Activated CD8-positive, alpha-beta T cell treated with anti-CD3 and anti-CD28 coated beads for 36 hours (primary cell): Measurements from ENCODE around the gene IMP4. TPM values are rescaled to one million over a fixed set of nuclear protein-coding genes. Genes with fewer than 3 reads are reported as not detected.

ENCODE experiments used
- ATAC-seq: fragments of 200-7000 bp; cut with Tn5 transposase; one replicate; pipeline ENCODE4 v1.10.0; 2021; ENCODE audit warnings: mild to moderate bottlenecking, moderate library complexity
- CTCF ChIA-PET: fragments of 350-600 bp; sonication (Branson Sonifier 250); formaldehyde crosslinking; loops from one replicate; lab custom pipeline; 2021; ENCODE audit warnings: antibody characterized with exemption; lab: Charles Lee
- POLR2A ChIA-PET: fragments of 350-600 bp; sonication (Branson Sonifier 250); formaldehyde crosslinking; loops from one replicate; lab custom pipeline; 2021; ENCODE audit warnings: antibody characterized with exemption; lab: Charles Lee
- DNase-seq: peaks from one replicate; pipeline ENCODE4 v3.0.0-alpha.2; 2020
- H3K27ac Mint-ChIP-seq: one replicate; pipeline ENCODE4 v1.8.0; 2021; ENCODE audit warnings: mild to moderate bottlenecking, mixed read lengths
- H3K27me3 Mint-ChIP-seq: one replicate; pipeline ENCODE4 v1.8.0; 2021; ENCODE audit warnings: mixed read lengths
- H3K36me3 Mint-ChIP-seq: one replicate; pipeline ENCODE4 v1.8.0; 2021; ENCODE audit warnings: low read depth, mixed read lengths
- H3K4me1 Mint-ChIP-seq: one replicate; pipeline ENCODE4 v1.8.0; 2021; ENCODE audit warnings: low read depth, mixed read lengths
- H3K4me3 Mint-ChIP-seq: one replicate; pipeline ENCODE4 v1.8.0; 2021; ENCODE audit warnings: mild to moderate bottlenecking, moderate library complexity, mixed read lengths
- H3K9me3 Mint-ChIP-seq: one replicate; pipeline ENCODE4 v1.8.0; 2021; ENCODE audit warnings: mixed read lengths
- intact Hi-C: fragments of 100-400 bp; cut with micrococcal nuclease; formaldehyde crosslinking; loops from one replicate; pipeline ENCODE4 v1.10.0; 2022
- total RNA-seq, 2 experiments: library from RNA; stranded (reverse); gene quantifications; one replicate each; pipeline ENCODE4 v1.2.3, GENCODE V29; 2021
- TF ChIP-seq, protein P1 (sequence below): fragments of 200-600 bp; IDR thresholded peaks from one replicate; pipeline ENCODE4 v1.8.0; 2022; ENCODE audit warnings: antibody characterized with exemption, mild to moderate bottlenecking

Gene IMP4
- total RNA-seq, 2 experiments from 2014 or later = 160 to 163 TPM

DNA sequence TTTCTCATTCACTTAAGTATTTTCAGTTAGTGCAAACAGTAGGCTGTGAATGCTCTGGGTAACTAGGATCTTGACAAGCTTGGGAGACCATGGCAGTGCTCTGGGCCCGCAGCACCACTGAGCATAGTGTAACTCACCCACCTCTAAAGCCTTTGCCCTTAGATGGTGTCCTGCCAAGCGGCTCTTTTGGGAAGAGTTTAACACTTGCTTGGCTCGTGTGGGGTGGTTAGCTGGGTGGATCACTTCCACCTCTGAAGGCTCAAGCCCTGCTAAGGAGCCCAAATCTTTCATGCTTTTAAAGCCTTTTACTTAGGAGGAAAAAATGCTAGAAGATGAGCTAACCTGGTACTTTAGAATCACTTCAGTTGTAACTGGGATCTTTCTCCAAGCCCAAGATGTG lies 47.1 kb downstream of the IMP4 start:
- DNase-seq = no peak
- H3K36me3 Mint-ChIP-seq = no peaks in the 10 kb centered on the region
- no peak overlapping the region for H3K4me3 Mint-ChIP-seq
- intact Hi-C loops = no loop called here
- no peak overlapping the region for H3K27ac Mint-ChIP-seq
- ATAC-seq = no peak
- TF ChIP-seq, protein P1, sequence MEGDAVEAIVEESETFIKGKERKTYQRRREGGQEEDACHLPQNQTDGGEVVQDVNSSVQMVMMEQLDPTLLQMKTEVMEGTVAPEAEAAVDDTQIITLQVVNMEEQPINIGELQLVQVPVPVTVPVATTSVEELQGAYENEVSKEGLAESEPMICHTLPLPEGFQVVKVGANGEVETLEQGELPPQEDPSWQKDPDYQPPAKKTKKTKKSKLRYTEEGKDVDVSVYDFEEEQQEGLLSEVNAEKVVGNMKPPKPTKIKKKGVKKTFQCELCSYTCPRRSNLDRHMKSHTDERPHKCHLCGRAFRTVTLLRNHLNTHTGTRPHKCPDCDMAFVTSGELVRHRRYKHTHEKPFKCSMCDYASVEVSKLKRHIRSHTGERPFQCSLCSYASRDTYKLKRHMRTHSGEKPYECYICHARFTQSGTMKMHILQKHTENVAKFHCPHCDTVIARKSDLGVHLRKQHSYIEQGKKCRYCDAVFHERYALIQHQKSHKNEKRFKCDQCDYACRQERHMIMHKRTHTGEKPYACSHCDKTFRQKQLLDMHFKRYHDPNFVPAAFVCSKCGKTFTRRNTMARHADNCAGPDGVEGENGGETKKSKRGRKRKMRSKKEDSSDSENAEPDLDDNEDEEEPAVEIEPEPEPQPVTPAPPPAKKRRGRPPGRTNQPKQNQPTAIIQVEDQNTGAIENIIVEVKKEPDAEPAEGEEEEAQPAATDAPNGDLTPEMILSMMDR = no peak
- no peaks in the 10 kb centered on the region for H3K9me3 Mint-ChIP-seq
- POLR2A ChIA-PET = interaction anchor here (0.6 to 1.5 kb wide), 4 partner anchors 10 to 44 kb away, joined by 3 read pairs; no protein-coding TSS in a partner anchor
- CTCF ChIA-PET = interaction anchor here (2.8 kb wide), 1 partner anchor 17 kb away, joined by 9 read pairs; no protein-coding TSS in a partner anchor
- peaks cover 11% of the 10 kb centered on the region for H3K27me3 Mint-ChIP-seq
- peaks cover 11% of the 10 kb centered on the region for H3K4me1 Mint-ChIP-seq

DNA sequence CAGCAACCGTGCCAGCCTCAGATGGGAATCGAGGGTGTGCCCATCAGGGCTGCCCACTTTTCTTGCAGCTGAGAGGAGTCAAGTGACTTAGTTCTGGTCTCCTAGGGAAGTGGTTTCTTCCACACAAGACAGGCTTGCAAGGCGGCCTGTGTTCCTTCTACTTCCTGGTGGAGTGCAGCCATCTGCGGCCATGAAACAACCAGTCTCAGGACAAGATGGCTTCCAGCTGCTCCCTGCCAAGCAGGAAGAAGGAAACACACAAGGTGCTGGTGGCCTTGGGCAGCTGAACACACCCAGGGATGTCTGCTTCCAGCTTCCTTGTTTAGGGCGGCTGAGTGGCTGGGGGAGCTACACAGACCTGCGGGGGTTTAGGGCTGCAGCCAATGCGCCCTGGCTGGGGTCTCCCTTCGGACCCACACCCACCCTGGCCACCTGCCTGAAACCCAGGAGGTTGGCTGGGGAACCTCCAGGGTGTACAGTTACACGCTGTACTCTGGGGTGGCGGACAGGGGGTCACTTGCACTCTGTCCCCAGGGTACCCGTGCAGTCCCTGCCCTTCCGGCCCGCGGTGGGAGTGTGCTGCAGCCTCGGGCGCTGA lies 47.9 kb downstream of the IMP4 start:
- ChIA-PET POLR2A (interaction anchor here (0.6 to 1.4 kb wide), 5 partner anchors 10 to 682 kb away, joined by 3 to 4 read pairs (median 3); partner anchors contain the start of gene PTPN18), CTCF (interaction anchor here (1.0 to 2.8 kb wide), 3 partner anchors 17 to 52 kb away, joined by 3 to 9 read pairs (median 8); no protein-coding TSS in a partner anchor)
- intact Hi-C loops = no loop called here
- H3K4me3 Mint-ChIP-seq = peak overlapping the region; percentile 77
- H3K9me3 Mint-ChIP-seq = no peaks in the 10 kb centered on the region
- peak overlapping the region; percentile 86 for H3K27ac Mint-ChIP-seq
- DNase-seq (no peak), ATAC-seq (peak; percentile 6)
- peaks cover 11% of the 10 kb centered on the region for H3K27me3 Mint-ChIP-seq
- TF ChIP-seq, protein P1 = no peak
- peaks cover 11% of the 10 kb centered on the region for H3K4me1 Mint-ChIP-seq
- no peaks in the 10 kb centered on the region for H3K36me3 Mint-ChIP-seq

DNA sequence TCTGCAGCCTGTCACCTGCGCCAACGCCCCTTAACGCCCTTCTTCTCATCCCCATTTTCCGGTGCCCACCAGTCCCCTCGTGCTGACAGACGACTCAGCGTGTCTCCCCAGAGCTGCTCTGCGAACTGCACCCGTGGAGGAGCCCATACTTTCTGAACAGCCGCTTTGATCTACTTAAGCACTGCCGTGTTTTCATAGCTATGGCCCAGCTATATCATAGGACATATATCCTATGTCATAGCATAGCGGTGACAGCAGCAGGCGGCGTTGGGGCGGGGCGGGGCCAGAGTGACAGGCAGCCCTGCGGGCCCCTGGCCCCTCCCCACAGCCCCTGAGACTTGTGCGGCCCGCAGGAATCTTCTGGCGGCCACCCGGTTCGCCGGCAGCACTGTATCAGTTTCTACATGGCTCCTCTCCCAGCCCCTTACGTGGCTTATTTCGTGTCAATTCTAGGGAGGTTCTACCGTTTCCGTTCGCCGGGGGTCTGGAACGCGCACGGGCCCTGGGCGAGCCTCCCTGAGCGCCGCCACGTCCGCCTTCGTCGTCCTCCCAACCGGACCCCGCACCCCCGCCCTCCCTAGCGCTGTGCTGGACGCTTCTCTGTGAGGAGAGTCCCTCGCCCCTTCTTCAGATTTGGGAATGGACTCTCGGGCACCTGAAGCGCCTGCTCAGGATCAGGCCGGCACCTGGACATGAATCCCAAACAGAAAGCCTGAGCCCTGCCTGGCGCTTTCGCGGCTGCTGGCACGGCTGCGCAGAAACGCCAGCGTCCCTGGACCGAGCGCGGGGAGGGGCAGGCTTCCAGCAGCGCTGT lies 48.6 kb downstream of the IMP4 start:
- DNase-seq = peak; percentile 90
- ChIA-PET POLR2A (interaction anchor here (0.6 to 1.4 kb wide), 4 partner anchors 18 to 682 kb away, joined by 3 to 4 read pairs (median 3); partner anchors contain the start of gene PTPN18), CTCF (interaction anchor here (0.6 to 1.0 kb wide), 3 partner anchors 18 to 257 kb away, joined by 3 to 8 read pairs (median 3); no protein-coding TSS in a partner anchor)
- TF ChIP-seq, protein P1 = no peak
- ATAC-seq = peak; percentile 99
- Mint-ChIP-seq H3K4me1 (peaks cover 11% of the 10 kb centered on the region), H3K36me3 (no peaks in the 10 kb centered on the region), H3K27ac (peak overlapping the region; percentile 86), H3K4me3 (peak overlapping the region; percentile 77), H3K27me3 (peaks cover 14% of the 10 kb centered on the region), H3K9me3 (no peaks in the 10 kb centered on the region)
- intact Hi-C loops = no loop called here

DNA sequence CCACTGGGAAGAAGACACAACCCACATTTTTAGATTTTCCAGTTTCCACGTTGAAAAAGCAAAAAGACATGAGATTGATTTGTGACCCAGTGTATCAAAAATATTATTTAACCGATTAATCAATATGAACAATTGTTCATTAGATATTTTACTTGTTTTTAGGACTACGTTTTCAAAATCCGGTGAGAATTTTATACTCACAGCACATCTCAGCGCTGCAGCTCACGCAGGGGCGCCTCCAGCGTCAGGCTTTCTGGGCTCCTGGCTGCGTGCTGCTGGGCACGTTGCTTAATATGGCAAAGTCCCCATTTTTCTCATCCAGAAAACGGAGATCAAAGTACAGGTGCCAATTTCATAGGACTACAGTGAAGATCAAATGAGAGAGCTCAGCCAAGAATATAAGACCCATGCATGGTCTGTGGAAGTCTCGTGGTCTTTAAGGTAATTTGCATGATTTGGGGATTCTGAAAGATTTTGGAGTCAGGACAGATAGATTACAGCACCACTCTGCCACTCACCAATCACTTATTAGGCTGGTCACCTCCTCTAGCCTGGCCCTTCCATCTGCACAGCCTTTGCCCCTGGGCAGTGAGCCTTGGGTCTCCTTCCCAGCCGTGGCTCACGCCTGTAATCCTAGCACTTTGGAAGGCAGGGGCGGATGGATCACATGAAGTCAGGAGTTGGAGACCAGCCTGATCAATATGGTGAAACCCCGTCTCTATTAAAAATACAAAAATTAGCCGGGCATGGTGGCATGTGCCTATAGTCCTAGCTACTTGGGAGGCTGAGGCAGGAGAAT lies 49.4 kb downstream of the IMP4 start:
- H3K4me1 Mint-ChIP-seq = peaks cover 11% of the 10 kb centered on the region
- intact Hi-C loops = no loop called here

More for the DNA sequence above, 49.4 kb downstream of the IMP4 start:
- DNase-seq (peak; percentile 42), ATAC-seq (no peak)
- CTCF ChIA-PET = no interaction called here
- Mint-ChIP-seq H3K27me3 (peaks cover 15% of the 10 kb centered on the region), H3K4me3 (peak overlapping the region; percentile 77), H3K36me3 (no peaks in the 10 kb centered on the region), H3K27ac (peak overlapping the region; percentile 57), H3K9me3 (no peaks in the 10 kb centered on the region)
- TF ChIP-seq, protein P1 = no peak
- POLR2A ChIA-PET = interaction anchor here (0.6 to 1.4 kb wide), 2 partner anchors 19 to 336 kb away, joined by 3 to 4 read pairs; no protein-coding TSS in a partner anchor
